ENCODE measurements around the gene TRABD.
A peak's percentile ranks its signal among the peaks of the same experiment; 100 is the strongest.

Gene TRABD

GRCh38 chr22:50184902-50185374, 775 bp upstream of the TRABD start:
- no peak for FAIRE-seq

GRCh38 chr22:50186181-50186714, 535 bp downstream of the TRABD start:
- DNase-seq (ENCODE audit: insufficient read length, low spot score) (no peak), FAIRE-seq (no peak)

More at GRCh38 chr22:50184902-50185374, 775 bp upstream of the TRABD start:
- no peak for DNase-seq (ENCODE audit: insufficient read length, low spot score)

- FAIRE-seq = peak; percentile 97
- DNase-seq (ENCODE audit: insufficient read length, low spot score) = no peak
Measured at GRCh38 chr22:50186761-50187523, 1.2 kb downstream of the TRABD start.

GRCh38 chr22:50188356-50188755, 2.6 kb downstream of the TRABD start:
- FAIRE-seq (no peak), DNase-seq (ENCODE audit: insufficient read length, low spot score) (no peak)

- DNase-seq (ENCODE audit: insufficient read length, low spot score) (no peak), FAIRE-seq (no peak)
Measured at GRCh38 chr22:50189184-50189848, 3.6 kb downstream of the TRABD start.

- no peak for FAIRE-seq
- DNase-seq (ENCODE audit: insufficient read length, low spot score) = no peak
Measured at GRCh38 chr22:50189849-50190181, 4.1 kb downstream of the TRABD start.

GRCh38 chr22:50190182-50190940, 4.6 kb downstream of the TRABD start:
- FAIRE-seq = peak; percentile 96

GRCh38 chr22:50190941-50191741, 5.4 kb downstream of the TRABD start:
- DNase-seq (ENCODE audit: insufficient read length, low spot score) = peak; percentile 66
- no peak for FAIRE-seq

More at GRCh38 chr22:50190182-50190940, 4.6 kb downstream of the TRABD start:
- peak; percentile 74 for DNase-seq (ENCODE audit: insufficient read length, low spot score)

- FAIRE-seq = peak; percentile 90
Measured at GRCh38 chr22:50192436-50193204, 6.9 kb downstream of the TRABD start.

GRCh38 chr22:50193621-50194020, 7.9 kb downstream of the TRABD start:
- FAIRE-seq = no peak
- no peak for DNase-seq (ENCODE audit: insufficient read length, low spot score)

More at GRCh38 chr22:50192436-50193204, 6.9 kb downstream of the TRABD start:
- no peak for DNase-seq (ENCODE audit: insufficient read length, low spot score)

- DNase-seq (ENCODE audit: insufficient read length, low spot score) (no peak), FAIRE-seq (no peak)
Measured at GRCh38 chr22:50194037-50194805, 8.5 kb downstream of the TRABD start.

- FAIRE-seq (no peak), DNase-seq (ENCODE audit: insufficient read length, low spot score) (no peak)
Measured at GRCh38 chr22:50196256-50196655, 10.5 kb downstream of the TRABD start.

GRCh38 chr22:50197000-50197800, 11.5 kb downstream of the TRABD start:
- FAIRE-seq = no peak

GRCh38 chr22:50197856-50198623, 12.3 kb downstream of the TRABD start:
- FAIRE-seq (no peak), DNase-seq (ENCODE audit: insufficient read length, low spot score) (no peak)

More at GRCh38 chr22:50197000-50197800, 11.5 kb downstream of the TRABD start:
- DNase-seq (ENCODE audit: insufficient read length, low spot score) = no peak

- no peak for FAIRE-seq
Measured at GRCh38 chr22:50198624-50199017, 12.9 kb downstream of the TRABD start.

GRCh38 chr22:50199251-50199721, 13.6 kb downstream of the TRABD start:
- DNase-seq (ENCODE audit: insufficient read length, low spot score) = no peak
- no peak for FAIRE-seq

More at GRCh38 chr22:50198624-50199017, 12.9 kb downstream of the TRABD start:
- no peak for DNase-seq (ENCODE audit: insufficient read length, low spot score)

Data from GM19239 (cell line).